Lower lobe of right lung (tissue), 2 donors: ENCODE measurements around the gene SGMS1. TPM values are rescaled to one million over a fixed set of nuclear protein-coding genes. Genes with fewer than 3 reads are reported as not detected.
"Not testable (repeated sequence)": the region's sequence is repeated elsewhere in the genome, so short reads cannot be mapped to it uniquely, and the experiment has no call there.

ENCODE experiments used
- ATAC-seq, 2 donors: fragments of 200-7000 bp; cut with Tn5 transposase; one replicate each; pipeline ENCODE4 v1.9.1; 2020 to 2022; ENCODE audit warnings: mild to moderate bottlenecking in 2 of 2, moderate library complexity in 2 of 2
- DNase-seq: peaks from one replicate; pipeline ENCODE4 v3.0.0-alpha.2; 2020
- H3K27ac ChIP-seq: fragments of 200-600 bp; one replicate; pipeline ENCODE4 v1.8.0; 2022
- H3K27me3 ChIP-seq: fragments of 200-600 bp; one replicate; pipeline ENCODE4 v1.8.0; 2022; ENCODE audit warnings: low read depth
- H3K36me3 ChIP-seq: fragments of 200-600 bp; one replicate; pipeline ENCODE4 v1.8.0; 2022; ENCODE audit warnings: mild to moderate bottlenecking
- H3K4me1 ChIP-seq: fragments of 200-600 bp; one replicate; pipeline ENCODE4 v1.8.0; 2022
- H3K4me3 ChIP-seq: fragments of 200-600 bp; one replicate; pipeline ENCODE4 v1.8.0; 2022; ENCODE audit warnings: mild to moderate bottlenecking
- H3K9me3 ChIP-seq: fragments of 200-600 bp; one replicate; pipeline ENCODE4 v1.8.0; 2022
- intact Hi-C: fragments of 100-400 bp; cut with DNase I; formaldehyde crosslinking; loops from one replicate; pipeline ENCODE4 v1.11.0; 2022
- total RNA-seq: library from RNA; stranded (reverse); fragmentation: NEBNext Ultra II Directional; extraction: Animal tissue kit (Norgen Biotek cat#: 25700); gene quantifications from one replicate; pipeline ENCODE4 v1.2.1, GENCODE V29; 2021
- TF ChIP-seq, protein P1 (sequence below): fragments of 200-600 bp; IDR thresholded peaks from one replicate; pipeline ENCODE4 v1.8.0; 2022; ENCODE audit warnings: antibody characterized with exemption, mild to moderate bottlenecking
- donor health status: DM: no; HTN: yes; CAD: no; lungs with severe emphysema.

Gene SGMS1
- total RNA-seq, 1 donor from 2014 or later, result 72.3 TPM

DNA sequence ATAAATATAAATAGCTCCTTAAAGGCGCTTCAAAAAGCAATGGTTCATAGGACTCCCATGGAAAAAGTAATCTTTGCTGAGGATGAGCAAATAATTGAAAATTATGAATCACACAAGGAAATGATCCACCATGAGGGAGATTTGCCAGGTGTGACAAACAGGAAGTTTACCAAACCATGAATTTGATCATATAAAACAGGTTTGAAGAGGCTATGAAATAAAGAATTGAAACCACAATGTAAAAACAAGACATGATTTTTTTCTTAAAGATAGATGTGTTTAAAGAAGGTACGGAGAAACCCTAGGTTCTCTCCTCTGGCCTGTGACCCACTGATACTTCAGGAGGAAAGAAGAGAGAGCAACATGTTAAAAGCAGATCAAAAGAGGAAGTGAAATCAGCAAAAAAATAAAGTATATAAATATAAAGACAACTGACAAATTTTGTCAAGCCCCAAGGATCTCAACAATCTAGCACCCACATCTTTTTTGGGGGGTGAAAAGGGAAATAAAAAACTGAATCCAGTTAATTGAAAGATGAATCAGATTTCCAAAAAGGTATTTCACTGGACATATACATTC, 261.1 kb downstream of the SGMS1 start:
- Histone ChIP-seq H3K27me3 (no peaks in the 10 kb centered on the region), H3K27ac (peak overlapping the region; percentile 8), H3K9me3 (no peaks in the 10 kb centered on the region), H3K36me3 (no peaks in the 10 kb centered on the region), H3K4me1 (peaks cover 55% of the 10 kb centered on the region), H3K4me3 (no peak overlapping the region)
- TF ChIP-seq, protein P1, sequence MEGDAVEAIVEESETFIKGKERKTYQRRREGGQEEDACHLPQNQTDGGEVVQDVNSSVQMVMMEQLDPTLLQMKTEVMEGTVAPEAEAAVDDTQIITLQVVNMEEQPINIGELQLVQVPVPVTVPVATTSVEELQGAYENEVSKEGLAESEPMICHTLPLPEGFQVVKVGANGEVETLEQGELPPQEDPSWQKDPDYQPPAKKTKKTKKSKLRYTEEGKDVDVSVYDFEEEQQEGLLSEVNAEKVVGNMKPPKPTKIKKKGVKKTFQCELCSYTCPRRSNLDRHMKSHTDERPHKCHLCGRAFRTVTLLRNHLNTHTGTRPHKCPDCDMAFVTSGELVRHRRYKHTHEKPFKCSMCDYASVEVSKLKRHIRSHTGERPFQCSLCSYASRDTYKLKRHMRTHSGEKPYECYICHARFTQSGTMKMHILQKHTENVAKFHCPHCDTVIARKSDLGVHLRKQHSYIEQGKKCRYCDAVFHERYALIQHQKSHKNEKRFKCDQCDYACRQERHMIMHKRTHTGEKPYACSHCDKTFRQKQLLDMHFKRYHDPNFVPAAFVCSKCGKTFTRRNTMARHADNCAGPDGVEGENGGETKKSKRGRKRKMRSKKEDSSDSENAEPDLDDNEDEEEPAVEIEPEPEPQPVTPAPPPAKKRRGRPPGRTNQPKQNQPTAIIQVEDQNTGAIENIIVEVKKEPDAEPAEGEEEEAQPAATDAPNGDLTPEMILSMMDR, result no peak
- ATAC-seq, result no peak
- no peak for DNase-seq
- intact Hi-C loops, result no loop called here

DNA sequence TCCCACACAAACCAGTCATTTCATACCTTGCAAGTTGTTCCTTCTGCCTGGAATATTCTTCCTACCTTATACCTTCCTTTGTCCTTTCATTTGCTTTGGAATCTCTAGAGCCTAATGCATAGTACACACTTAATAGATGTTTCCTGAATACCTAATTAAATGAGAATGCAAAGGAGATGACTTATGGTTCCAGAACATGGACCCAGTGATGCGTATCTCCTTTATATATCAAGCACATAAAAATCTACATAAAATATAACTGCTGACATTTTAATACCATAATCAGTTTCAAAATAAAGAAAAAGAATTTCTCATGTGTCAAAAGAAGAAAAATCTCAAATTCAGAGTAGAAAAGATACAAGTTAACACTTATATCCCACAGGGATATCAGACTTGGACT, 261.8 kb downstream of the SGMS1 start:
- intact Hi-C loops, result no loop called here
- no peak overlapping the region for H3K4me3 ChIP-seq
- ATAC-seq, result no peak
- DNase-seq, result no peak
- H3K4me1 ChIP-seq, result peaks cover 55% of the 10 kb centered on the region
- TF ChIP-seq, protein P1, result no peak
- H3K36me3 ChIP-seq, result no peaks in the 10 kb centered on the region
- H3K9me3 ChIP-seq, result no peaks in the 10 kb centered on the region
- no peak overlapping the region for H3K27ac ChIP-seq
- H3K27me3 ChIP-seq, result no peaks in the 10 kb centered on the region

DNA sequence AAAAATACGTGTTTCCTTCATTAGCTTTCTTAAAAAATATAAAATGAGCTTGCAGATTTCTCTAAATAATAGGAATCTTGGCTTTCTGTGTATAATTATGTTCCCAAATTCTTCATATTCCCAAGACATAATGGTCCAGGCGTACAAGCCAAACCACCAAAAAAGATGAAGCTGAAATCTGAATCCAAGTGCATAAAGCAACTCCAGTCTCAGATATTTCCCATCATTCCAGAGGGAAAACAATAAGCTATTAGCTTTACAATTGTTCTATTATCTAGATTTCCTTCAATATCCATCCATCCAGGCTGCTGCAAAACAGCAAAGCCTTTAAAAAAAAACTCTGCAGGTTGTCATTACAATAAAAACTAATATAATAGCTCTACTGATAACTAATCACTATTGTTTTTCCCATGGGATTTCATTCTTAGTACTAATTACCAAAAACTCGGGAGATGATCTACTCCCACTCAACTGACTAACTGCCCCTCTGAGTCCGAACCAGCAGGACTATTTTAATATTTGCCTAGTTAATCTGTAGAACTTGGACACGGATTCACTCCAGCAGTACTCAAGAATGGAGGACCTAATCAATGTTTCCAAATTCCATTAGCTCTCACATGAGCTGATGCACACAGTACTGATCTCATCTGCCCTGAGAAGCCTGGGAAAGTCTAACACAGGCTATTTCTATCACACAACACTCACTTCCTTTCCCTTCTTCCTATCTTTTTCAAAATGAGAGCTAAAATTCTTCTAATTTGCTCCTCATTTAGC, 263.5 kb downstream of the SGMS1 start:
- no peaks in the 10 kb centered on the region for H3K36me3 ChIP-seq
- intact Hi-C loops, result no loop called here
- no peak for DNase-seq
- no peak overlapping the region for H3K4me3 ChIP-seq
- TF ChIP-seq, protein P1, result no peak
- no peak overlapping the region for H3K27ac ChIP-seq
- H3K9me3 ChIP-seq, result no peaks in the 10 kb centered on the region
- ATAC-seq, result peak; percentile 35 to 49
- H3K27me3 ChIP-seq, result no peaks in the 10 kb centered on the region
- H3K4me1 ChIP-seq, result peaks cover 55% of the 10 kb centered on the region

- intact Hi-C loops, result no loop called here
- Histone ChIP-seq H3K27ac (peak overlapping the region; percentile 8), H3K4me3 (no peak overlapping the region), H3K9me3 (no peaks in the 10 kb centered on the region), H3K36me3 (no peaks in the 10 kb centered on the region), H3K27me3 (no peaks in the 10 kb centered on the region), H3K4me1 (peaks cover 55% of the 10 kb centered on the region)
- DNase-seq, result no peak
- ATAC-seq, result peak; percentile 41 to 67
- TF ChIP-seq, protein P1, result no peak
Measured at GRCh38 chr10:50358925-50359687, 264.6 kb downstream of the SGMS1 start.

GRCh38 chr10:50358411-50358810, 265.3 kb downstream of the SGMS1 start:
- DNase-seq (no peak), ATAC-seq (no peak)
- peak overlapping the region; percentile 8 for H3K27ac ChIP-seq
- H3K9me3 ChIP-seq, result no peaks in the 10 kb centered on the region
- TF ChIP-seq, protein P1, result no peak
- H3K4me1 ChIP-seq, result peaks cover 50% of the 10 kb centered on the region
- H3K36me3 ChIP-seq, result no peaks in the 10 kb centered on the region
- intact Hi-C loops, result no loop called here
- H3K4me3 ChIP-seq, result no peak overlapping the region
- no peaks in the 10 kb centered on the region for H3K27me3 ChIP-seq

GRCh38 chr10:50356481-50356832, 267.3 kb downstream of the SGMS1 start:
- DNase-seq, H3K27me3 ChIP-seq, intact Hi-C loops, ATAC-seq, H3K36me3 ChIP-seq, H3K4me3 ChIP-seq, H3K9me3 ChIP-seq, H3K27ac ChIP-seq: not testable (repeated sequence)
- H3K4me1 ChIP-seq, result peaks cover 38% of the 10 kb centered on the region

DNA sequence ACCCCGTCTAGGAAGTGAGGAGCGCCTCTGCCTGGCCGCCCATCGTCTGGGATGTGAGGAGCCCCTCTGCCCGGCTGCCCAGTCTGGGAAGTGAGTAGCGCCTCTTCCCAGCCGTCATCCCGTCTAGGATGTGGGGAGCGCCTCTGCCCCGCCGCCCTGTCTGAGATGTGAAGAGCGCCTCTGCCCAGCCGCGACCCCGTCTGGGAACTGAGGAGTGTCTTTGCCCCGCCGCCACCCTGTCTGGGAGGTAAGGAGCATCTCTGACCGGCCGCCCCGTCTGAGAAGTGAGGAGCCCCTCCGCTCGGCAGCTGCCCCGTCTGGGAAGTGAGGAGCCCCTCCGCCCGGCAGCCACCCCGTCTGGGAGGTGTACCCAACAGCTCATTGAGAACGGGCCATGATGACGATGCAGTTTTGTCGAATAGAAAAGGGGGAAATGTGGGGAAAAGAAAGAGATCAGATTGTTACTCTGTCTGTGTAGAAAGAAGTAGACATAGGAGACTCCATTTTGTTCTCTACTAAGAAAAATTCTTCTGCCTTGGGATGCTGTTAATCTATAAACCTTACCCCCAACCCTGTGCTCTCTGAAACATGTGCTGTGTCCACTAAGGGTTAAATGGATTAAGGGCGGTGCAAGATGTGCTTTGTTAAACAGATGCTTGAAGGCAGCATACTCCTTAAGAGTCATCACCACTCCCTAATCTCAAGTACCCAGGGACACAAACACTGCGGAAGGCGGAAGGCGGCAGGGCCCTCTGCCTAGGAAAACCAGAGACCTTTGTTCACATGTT, 267.9 kb downstream of the SGMS1 start:
- H3K27ac ChIP-seq, H3K9me3 ChIP-seq, H3K27me3 ChIP-seq, H3K4me3 ChIP-seq, intact Hi-C loops, ATAC-seq, DNase-seq, H3K36me3 ChIP-seq: not testable (repeated sequence)
- H3K4me1 ChIP-seq, result peaks cover 32% of the 10 kb centered on the region
